ENCODE data around the gene TMEM179B.
A peak's percentile ranks its signal among the peaks of the same experiment; 100 is the strongest.

Gene TMEM179B

DNA sequence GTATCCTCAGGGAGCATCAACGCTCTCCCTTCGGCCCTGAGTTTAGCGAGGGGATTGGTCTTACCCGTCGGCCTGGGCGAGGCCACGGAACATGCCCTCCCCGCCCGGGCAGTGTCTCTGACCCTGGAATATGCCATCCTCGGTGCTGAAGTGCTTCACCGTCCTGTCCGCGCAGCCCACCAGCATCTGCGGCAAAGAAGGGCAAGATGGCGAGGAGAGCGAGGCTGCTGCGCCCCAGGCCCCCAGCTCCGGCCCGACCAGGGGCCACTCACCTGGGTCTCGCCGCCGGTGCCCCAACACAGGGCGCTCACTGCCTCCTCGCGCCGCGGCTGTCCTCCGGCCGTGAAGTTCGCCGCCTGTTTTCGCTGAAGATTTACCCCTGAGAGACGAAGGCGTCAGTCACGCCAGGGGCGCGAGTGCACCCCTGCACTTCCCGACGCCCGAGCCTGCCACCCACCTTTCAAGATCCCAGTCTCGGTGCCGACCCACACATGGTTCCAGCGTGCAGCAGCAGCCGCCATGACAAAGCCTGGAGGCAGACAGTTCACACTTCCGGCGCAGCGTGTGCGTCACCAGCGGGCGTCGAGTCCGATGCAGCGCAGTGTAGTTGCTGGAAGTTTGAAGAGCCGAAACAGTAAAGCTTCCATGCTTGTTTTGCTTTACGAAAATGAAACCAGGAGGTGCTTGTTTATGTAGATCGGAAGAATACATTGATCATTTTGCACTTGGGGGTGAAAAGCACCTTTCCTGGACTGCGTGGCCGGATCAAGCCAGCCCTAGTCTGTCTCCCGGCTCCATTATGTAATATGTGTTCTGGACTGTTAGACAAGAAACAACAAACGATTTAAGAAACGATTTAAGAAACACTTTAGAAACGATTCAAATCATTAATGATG lies 52.1 kb downstream of the TMEM179B start, which contains the start of gene WDR74:
Gene WDR74 (minus strand): TSS at position 541 of the 896 bp plus-strand sequence. CDS start 20 bp downstream, at position 521.
- peak; percentile 84 for DNase-seq
